Measurements from ENCODE around the gene OR6Q1. TPM values are rescaled to one million over a fixed set of nuclear protein-coding genes. Genes with fewer than 3 reads are reported as not detected.
A peak's percentile ranks its signal among the peaks of the same experiment; 100 is the strongest.

Gene OR6Q1
- total and polyA plus RNA-seq, 9 of the 15 experiments (the other 6 are each of a cell fraction or from before 2014, with no cell fraction given): not detected

- TF ChIP-seq, protein P1, sequence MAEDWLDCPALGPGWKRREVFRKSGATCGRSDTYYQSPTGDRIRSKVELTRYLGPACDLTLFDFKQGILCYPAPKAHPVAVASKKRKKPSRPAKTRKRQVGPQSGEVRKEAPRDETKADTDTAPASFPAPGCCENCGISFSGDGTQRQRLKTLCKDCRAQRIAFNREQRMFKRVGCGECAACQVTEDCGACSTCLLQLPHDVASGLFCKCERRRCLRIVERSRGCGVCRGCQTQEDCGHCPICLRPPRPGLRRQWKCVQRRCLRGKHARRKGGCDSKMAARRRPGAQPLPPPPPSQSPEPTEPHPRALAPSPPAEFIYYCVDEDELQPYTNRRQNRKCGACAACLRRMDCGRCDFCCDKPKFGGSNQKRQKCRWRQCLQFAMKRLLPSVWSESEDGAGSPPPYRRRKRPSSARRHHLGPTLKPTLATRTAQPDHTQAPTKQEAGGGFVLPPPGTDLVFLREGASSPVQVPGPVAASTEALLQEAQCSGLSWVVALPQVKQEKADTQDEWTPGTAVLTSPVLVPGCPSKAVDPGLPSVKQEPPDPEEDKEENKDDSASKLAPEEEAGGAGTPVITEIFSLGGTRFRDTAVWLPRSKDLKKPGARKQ (CRISPR knock-in tag; IDR thresholded peaks at IDR 0.05): no peak
- TF ChIP-seq HBP1 (CRISPR knock-in tag; IDR thresholded peaks at IDR 0.05): no peak
- TF ChIP-seq ILF3 (IDR thresholded peaks at IDR 0.05; ENCODE audit: borderline replicate concordance): no peak
- TF ChIP-seq MEIS2 (IDR thresholded peaks at IDR 0.05; ENCODE audit: partially characterized antibody): no peak
Measured at GRCh38 chr11:58060939-58061672, 30.4 kb downstream of the OR6Q1 start (continued).

GRCh38 chr11:58061813-58062212 is 31.1 kb downstream of the OR6Q1 start:
- H3K9ac ChIP-seq (ENCODE audit: insufficient read depth in 1 of 2, low read depth in 2 of 2, low read length in 2 of 2): no peak overlapping the region
- TF ChIP-seq RAD21 (CRISPR knock-in tag; conservative IDR thresholded peaks at IDR 0.05 in 1 of 2, IDR thresholded peaks at IDR 0.05 in 1 of 2) (no peak), SPI1 (IDR thresholded peaks at IDR 0.05; ENCODE audit: borderline replicate concordance, low read depth, low read length) (peak; percentile 52; the same call in 1 of the 2 replicates), ATF7 (IDR thresholded peaks at IDR 0.05) (peak; percentile 79), FOSL1 (tag; conservative IDR thresholded peaks at IDR 0.05) (0 out of 2 replicates have a peak, but pooled peaks have one; percentile 30), ATF3 (IDR thresholded peaks at IDR 0.05) (peak; percentile 70), ATF3 (CRISPR knock-in tag; conservative IDR thresholded peaks at IDR 0.05) (no peak), ZNF124 (CRISPR knock-in tag; IDR thresholded peaks at IDR 0.05) (no peak), JUNB (CRISPR knock-in tag; conservative IDR thresholded peaks at IDR 0.05) (0 out of 2 replicates have a peak, but pooled peaks have one; percentile 36), VEZF1 (CRISPR knock-in tag; IDR thresholded peaks at IDR 0.05) (no peak), SMARCB1 (IDR thresholded peaks at IDR 0.05; ENCODE audit: insufficient read length, low read depth) (no peak), ELF2 (CRISPR knock-in tag; IDR thresholded peaks at IDR 0.05) (no peak)

More at GRCh38 chr11:58061813-58062212, 31.1 kb downstream of the OR6Q1 start:
- 0% methylated on average over 6 of the region's 6 CpGs for WGBS (ENCODE audit: insufficient coverage, low coverage, missing lambda C conversion rate)
- Histone ChIP-seq H3K9me1 (ENCODE audit: control insufficient read depth, insufficient read depth, low read length) (no peaks in the 10 kb centered on the region), H3K27me3 (ENCODE audit: control insufficient read depth in 2 of 2, insufficient read depth in 2 of 2, low read length in 2 of 2) (no peaks in the 10 kb centered on the region), H3K79me2 (ENCODE audit: control insufficient read depth, insufficient read depth, low read length) (no peaks in the 10 kb centered on the region), H3K27ac (ENCODE audit: extremely low read depth, low read depth, low read length) (no peak overlapping the region), H3K36me3 (ENCODE audit: control insufficient read depth, insufficient read depth, low read length) (no peaks in the 10 kb centered on the region), H3K4me2 (ENCODE audit: insufficient read depth, low read length) (no peak overlapping the region), H3K9me3 (replicated peaks; ENCODE audit: control insufficient read depth, insufficient read depth, low read depth, low read length) (no peaks in the 10 kb centered on the region), H2AFZ (ENCODE audit: low read depth, low read length) (no peak overlapping the region), H4K20me1 (replicated peaks; ENCODE audit: control insufficient read depth, insufficient read depth, low read length) (no peaks in the 10 kb centered on the region), H3K4me3 (no peak overlapping the region), H3K4me1 (replicated peaks in 1 of 2; ENCODE audit: control insufficient read depth in 2 of 2, insufficient read depth in 2 of 2, low read length in 2 of 2) (no peaks in the 10 kb centered on the region)
- ChIA-PET POLR2A (no interaction called here), CTCF (ENCODE audit: low intra/inter-chr PET ratio) (no interaction called here)
- intact Hi-C loops (cut with micrococcal nuclease) (loop anchor here (10.0 kb wide), 2 partner anchors 227 to 397 kb away; partner anchors contain the start of gene ZDHHC5), in situ Hi-C loops (cut with MboI) (no loop called here)
- DNase-seq (ENCODE audit: extremely low read depth in 1 of 4, low spot score in 3 of 4) (no peak), FAIRE-seq (no peak), ATAC-seq (no peak)
- BruUV-seq (replicated peaks): no TSS peak

Measured in K562 (cell line).